SKM-1 (cell line): ENCODE measurements around the gene PIK3C2G.

Experiments used
- DNase-seq: peaks from one replicate; lab custom pipeline; 2025; ENCODE audit not compliant: unreplicated experiment; lab: John Stamatoyannopoulos, UW

Gene PIK3C2G

DNA sequence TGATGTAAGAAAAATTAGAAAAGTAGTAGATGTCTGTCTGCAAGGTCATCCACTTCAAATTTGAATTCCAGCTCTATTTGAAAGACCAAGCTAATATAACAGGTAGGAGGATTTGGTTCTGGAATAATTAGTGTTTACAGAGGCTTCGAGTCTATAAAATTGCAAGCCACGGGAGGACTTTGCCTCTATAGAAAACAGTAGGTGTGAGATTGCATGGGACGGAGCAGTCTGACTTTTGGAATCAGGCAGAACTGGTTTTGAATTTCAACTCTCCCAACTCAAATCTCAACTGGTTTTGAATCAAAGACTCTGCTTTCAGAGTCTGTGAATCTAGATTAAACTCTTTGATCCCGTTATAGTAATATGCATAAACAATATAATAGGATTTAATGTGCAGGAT, 82.4 kb downstream of the PIK3C2G start:
- DNase-seq = no peak

DNA sequence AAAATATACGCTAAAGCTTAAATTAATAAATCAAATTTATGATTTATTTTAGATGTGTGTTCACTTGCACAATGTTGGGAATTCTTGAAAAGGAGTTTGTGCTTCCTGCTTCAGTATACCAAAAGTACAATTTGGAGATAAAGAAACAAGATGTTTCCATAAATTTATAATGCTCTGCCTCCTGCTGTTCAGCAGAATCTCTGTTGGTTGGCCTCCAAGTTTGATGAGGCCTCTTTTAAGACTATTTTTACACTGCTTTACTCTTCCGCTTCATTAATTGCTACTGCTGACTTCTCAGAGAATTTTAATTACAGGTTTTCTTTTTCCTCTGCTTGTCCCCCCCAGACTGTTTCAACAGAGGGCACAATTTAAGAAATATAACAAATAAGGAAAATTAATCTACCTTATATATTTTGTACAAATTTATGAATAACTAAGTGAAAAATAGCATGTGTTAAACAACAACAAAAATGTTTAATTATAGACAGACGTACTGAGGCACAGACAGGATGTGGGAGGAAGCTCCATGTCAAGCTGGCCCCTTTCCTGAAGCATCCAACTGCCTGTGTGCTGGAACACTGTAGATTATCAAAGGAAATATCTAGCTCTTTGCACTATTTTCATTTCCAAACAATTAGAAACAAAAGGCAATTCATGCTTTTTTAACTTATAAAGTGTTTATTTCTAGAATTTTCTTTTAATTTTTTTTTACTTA, 83.9 kb downstream of the PIK3C2G start:
- DNase-seq = no peak

DNA sequence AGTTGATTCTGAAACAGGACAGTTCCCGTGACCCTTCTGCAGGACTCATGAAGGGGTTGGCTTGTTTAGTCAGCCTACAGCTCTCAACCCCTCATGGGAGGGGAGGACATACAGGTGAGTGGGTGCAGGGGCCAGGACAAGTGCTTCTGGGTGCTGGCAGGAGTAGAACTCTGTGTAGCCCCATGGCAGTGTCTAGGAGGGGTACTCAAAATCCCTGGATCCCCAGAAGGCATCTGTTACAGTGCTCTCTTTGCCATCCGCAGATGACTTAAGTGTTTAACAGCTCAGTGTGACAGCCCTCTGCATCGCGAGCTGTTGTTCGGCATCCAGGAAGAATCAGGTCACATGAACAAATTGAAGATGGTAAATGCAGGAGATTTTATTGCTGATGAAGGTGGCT, 91.0 kb downstream of the PIK3C2G start:
- no peak for DNase-seq

DNA sequence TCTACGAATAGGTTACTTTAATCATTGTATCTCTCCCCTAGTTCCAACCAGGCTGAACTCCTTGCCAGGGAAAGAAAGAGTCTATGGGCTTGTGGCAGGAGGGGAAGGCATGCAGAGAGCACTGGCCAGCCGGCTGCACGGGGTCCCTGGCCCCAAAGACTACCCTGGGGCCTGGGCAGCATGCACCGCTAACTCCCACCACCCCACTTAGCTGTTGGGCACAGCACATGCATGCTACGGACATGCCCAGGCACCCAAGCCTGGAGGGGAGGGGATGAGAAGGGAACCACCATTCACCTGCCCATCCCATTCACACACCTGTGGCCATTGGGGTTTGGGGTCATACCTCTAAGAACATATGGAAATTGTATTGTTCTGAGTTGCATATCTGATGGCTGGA, 94.1 kb downstream of the PIK3C2G start:
- DNase-seq = no peak

DNA sequence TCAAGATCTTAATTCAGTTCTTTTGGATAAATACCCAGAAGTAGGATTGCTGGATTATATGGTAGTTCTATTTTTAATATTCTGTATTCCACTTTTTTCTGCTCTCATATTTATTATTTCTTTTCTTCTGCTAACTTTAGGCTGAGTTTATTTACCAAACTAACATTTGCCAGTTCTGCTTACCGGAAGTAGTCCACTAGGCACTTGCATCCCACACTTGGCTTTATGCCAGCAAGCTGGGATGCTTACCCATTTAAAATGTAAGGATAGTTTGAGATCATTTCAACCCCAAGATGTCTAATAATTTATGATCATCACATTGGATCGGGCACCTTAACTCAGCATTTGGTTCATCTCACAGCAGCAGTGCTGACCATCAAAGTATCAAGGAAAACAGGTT, 96.8 kb downstream of the PIK3C2G start:
- no peak for DNase-seq

DNA sequence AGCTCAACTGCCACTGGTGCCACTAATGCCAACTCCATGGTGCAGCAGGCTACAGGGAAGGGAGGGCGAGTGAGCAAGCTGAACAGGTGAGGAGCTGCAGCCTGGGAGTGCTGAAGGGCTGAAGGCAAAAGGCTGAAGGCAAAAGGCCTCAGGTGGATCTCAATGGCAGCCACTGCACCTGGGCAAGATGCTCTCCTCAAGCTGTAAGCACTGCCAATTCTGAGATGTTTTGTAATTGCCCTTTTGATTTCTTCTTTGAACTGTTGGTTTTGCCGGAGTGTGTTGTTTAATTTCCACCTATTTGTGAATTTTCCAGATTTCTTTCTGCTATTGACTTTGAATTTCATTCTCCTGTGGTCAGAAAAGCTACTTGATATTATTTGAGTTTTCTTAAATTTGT, 97.6 kb downstream of the PIK3C2G start:
- DNase-seq = no peak

DNA sequence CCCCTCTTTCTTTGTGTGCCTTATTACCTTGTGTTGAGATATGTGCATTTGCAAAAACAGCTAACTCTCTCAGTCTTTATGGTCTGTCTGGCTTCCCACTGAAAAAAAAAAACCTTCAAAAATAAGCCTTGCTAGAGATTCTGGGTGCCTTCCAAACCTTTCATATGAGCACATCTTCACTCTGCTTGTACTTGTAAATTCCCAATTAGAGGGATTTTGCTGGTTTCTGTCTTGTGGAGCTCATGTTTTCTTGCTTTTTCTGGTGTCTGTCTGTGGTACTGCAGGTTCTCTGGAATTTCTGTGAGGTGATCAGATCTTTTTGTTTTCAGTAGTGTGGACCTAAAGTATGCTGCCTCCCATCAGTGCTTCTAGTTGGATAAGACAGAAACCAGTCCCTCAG, 100.1 kb downstream of the PIK3C2G start:
- DNase-seq = no peak

DNA sequence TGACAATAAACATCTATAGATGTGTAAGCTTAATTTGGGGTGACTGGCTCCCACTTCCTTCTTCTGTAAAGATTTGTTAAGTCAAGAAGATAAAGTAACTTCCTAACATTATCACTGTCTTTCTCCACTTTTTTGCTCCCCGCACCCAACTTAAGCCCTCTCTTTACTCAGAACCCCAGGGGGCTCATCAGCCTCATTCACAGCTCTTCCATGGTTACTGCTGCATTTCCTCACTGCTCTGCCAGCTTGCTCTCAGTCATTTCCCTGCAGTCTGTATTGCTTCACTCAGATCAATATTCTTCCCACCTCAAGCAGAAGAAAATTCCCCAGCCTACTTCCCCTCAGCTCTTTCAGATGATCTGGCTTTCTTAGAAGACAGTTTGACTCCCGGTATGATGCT, 102.0 kb downstream of the PIK3C2G start:
- no peak for DNase-seq

DNA sequence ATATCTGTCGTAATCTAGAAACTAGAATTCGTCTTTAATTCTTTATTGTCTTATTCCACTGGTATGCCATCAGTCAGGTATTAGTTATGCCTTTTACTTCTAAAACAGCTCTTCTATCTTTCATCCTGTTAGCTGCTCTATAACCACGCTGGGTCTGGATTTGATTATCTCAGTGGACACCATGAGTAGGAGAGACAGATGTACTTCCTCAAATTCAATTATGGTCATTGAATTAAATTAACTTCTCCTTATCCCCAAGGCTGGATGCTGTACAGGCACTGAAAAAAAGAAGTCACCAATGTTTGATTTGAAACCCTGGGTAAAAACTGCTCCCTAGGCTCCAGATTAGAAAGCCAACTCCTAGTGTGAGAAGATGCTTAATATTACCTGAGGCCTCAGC, 107.3 kb downstream of the PIK3C2G start:
- no peak for DNase-seq

DNA sequence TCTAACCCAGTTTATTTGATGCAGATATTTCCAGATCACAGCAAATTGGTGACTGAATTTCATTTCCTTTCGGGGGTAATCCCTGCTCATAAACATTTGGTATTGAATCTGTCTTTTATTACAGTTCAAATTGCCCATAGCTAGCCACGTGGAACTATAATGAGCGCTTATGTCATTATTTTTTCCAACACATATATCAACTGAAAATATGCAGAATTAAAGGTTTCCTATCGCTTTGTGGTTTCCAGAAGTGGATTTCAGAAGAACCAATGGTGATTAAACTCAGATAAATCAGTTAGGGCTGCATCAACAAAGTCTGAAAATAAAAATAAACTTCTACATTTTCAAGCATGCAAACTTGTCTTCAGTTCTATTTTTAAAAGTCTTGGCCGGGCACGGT, 111.9 kb downstream of the PIK3C2G start:
- DNase-seq = no peak

DNA sequence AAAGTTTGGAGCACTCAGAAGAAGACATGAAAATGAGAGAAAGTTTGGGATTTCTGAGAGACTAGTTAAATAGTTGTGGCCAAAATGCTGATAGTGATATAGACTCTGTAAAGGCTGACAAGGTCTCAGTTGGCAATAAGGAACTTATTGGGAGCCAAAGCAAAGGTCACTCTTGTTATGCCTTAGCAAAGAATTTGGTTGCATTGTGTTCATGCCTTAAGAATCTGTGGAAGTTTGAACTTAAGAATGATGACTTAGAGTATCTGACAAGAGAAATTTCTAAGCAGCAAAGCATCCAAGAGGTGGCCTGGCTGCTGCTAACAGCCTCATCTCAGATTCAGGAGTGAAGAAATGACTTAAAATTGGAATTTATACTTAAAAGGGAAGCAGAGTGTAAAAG, 113.8 kb downstream of the PIK3C2G start:
- no peak for DNase-seq

DNA sequence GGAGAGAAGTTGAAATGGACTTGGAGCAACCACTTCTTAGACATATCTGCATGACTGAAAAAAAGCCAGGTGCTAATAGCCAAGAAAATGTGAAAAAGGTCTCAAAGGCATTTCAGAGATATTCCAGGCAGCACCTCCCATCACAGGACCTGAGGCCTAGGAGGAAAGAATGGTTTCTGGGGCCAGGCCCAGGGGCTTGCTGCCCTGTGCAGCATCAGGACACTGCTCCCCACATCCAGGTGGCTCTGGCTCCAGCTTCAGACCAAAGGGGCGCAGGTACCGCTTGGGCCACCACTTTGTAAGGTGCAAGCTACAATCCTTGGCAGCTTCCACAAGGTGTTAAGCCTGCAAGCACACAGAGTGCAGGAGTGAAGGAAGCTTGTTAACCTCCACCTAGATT, 114.3 kb downstream of the PIK3C2G start:
- no peak for DNase-seq

DNA sequence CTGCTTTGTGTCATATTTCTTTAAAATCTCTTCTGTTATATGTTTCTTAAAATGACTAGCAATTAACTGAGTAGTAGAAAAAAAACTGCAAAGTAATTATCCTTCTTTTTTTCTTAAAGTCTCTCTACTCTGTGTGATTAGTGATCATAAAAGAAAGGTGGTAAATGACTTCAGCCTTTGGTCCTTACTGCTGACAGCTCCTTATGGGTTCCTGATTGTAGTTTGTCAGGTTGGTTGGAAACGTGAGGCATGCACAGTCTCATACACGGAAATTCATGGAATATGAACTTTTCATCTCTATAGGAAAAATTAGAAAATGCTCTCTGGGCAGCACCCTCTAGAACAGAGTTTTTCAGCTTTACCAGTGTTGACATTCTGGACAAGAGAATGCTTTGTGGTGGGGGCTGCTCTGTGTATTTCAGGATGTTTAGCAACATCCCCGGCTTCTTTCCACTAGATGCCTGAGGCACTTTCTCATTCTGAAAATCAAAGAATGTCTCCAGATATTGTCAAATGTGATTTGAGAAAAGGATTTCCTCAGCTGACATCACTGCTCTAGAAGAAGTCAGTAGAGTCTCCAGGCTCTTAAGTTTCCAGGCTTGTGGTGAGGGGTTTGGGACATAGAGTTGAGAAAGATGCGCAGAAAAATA, 121.0 kb downstream of the PIK3C2G start:
- DNase-seq = no peak

DNA sequence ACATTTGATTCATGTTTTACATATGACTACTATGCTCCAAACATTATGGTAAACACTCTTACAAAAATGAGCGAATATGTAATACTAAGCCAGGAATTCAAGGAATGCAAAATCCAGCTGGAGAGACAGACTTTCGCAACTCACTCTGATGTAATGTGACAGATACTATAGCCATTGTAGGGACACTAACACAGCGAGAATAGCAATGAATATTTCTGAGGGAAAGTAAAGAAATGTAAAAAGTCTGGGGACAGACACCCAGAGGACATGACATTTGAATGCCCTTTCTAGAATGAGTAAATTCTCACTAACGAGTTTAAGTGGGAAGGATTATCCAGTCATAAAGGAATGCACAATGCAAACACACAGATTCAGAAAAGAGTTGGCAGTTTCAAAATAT, 121.9 kb downstream of the PIK3C2G start:
- no peak for DNase-seq

DNA sequence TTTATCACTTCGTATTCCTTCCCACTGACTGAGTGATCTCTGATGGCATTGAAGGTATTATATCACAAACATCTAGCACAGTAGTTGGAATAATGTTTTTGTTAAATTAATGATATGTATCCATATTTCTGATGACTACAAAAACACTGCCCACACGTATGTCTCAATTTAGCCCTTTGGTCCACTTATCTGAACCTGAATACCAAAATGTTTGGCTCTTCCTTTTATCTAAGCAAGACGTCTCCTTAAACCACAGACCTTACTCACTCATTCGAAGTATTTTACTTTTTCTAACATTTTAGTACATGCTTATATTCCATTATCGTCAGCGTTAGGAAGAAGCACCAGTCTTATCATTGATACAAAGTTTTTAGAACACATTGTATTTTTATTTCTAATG, 126.4 kb downstream of the PIK3C2G start:
- no peak for DNase-seq

DNA sequence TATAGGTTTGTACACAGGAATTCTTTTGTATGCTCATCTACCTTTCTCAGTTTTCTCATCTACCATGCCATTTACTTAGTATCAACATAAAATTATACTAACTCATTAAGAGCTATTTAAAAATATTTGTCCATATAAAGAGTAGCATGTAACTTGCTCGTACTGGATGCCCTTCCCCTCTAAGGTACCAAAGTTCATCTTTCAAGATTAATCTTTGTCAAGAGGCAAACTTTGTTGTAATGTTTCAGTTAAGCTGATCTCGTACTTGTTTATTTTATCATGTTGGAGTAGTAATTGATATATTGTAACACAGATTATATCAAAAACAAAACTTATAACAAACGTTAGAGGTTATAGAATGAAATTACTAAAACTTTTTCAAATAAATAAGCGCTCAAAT, 128.5 kb downstream of the PIK3C2G start:
- DNase-seq = no peak

DNA sequence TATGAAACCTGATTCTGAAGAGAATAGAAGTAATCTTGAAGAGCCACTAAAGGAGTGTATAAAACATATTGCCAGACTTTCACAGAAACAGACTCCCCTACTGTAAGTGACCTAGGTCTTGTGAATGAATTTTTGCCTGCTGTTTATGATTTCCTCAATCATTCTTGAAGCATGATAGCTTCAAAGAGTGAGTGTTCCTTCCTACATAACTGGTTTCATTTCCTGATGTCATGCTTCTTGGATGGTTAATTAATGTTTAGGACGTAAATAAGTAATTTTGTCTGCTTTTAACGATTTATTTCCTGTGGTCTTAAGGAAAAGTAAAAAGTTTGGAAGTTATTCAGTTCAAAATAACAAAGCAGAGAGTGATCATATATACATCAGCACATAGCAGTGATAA, 129.8 kb downstream of the PIK3C2G start:
- DNase-seq = no peak

DNA sequence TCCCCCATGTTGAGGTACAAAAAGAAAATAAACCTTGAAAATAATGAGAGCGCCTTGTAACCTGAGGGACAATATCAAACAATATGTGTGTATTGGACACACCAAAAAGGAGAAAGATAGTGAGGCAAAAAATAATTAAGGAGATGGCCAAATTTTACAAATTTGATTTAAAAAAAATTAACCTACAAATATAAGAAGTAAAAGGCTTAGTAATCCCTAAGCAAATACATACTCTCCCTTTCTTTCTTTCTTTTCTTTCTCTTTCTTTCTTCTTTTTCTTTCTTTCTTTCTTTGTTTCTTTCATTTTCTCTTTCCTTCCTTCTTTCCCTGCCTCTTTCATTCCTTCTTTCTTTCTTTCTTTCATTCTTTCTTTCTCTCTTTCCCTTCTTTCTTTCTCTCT, 133.4 kb downstream of the PIK3C2G start:
- no peak for DNase-seq

DNA sequence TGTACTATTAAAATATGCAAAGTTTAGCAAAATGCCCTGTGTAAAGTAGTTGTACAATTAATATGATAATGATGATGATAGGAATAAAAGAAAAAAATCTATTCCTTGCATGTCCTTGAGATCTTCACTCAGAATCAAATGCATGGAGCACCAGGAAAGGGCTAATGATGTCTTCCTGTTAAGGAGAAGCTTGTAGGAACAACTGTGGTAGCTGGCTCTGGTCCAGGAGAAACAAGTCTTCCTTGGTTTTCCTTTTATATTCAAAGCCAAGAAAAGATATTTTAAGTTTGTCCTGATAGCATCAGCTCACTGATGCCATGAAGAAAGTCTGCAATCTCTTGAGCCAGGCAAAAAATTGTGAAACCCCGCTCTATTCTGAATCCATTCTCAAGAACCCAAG, 138.9 kb downstream of the PIK3C2G start:
- no peak for DNase-seq

DNA sequence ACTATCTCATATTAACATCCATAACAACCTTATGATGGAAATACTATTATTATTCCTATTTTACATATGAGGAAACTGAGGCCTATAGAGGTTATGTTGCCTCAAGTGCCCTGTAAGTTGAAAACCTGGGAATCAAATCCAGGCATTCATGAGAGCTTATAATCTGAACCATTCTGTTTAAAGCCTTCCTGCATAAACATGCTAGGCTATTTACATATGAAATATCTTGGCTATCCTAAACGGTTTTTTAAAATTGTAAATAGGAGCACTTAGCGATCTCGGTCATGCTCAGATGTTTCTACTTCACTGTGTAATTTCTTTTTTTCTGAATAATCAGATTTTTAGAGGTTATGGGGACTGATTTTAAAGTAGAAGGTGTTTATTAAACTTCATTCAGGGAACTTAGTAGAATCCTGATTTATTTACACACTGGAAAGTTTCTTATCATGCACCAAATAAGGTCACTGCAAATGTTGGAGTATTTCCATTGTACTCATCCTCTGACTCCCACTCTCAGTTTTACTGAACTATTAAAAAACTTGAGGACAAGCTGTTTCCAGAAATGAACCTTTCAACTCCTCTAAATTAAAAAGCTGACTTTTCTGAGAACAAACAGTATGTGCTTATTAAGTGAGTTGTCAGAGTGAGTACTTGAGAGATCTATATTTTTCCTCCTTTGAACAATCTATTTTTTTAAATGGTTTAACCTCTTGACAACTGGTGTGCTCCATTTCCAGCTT, 141.7 kb downstream of the PIK3C2G start:
- DNase-seq = no peak

DNA sequence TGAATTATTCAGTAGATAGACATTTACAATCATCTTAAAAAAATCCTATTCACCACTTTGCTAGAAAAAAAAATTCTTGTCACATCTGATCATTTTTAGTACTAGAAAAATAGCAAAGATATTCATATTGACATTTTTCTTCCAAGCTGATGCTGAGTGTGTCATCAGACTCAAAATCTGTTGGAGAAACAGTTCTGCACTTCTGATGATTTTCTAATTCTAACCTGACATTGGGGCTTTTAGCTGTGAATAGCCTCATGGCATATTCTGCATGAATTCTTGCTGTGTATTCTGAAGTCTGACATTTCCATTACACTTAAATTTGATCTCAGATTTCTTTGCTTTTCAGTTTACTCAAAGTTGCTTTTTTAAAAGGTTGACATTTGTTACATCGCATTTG, 150.1 kb downstream of the PIK3C2G start:
- DNase-seq = no peak

DNA sequence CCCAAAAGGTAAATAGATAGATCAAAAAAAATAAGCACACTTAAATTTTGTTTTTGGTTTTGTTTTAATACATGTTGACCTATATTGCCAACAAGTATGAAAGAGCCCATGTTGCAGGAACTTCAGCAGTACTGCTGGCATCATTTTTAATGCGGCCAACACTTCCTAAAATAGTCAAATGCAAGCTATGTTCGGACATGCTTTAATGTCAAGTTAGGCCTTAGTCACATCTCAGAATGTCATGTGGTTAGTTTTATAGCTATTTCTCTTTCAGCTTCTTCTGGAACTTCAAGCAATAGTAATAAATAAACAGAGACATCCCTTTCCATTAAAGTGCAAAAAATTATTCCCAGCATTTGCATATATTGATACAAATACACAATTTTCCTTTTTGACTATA, 153.4 kb downstream of the PIK3C2G start:
- DNase-seq = no peak
